HG03378 (cell line): Measurements from ENCODE around the gene TGFB1I1.
"Not testable (repeated sequence)": the region's sequence is repeated elsewhere in the genome, so short reads cannot be mapped to it uniquely, and the experiment has no call there.

ENCODE experiments used
- ATAC-seq: cut with Tn5 transposase; IDR thresholded peaks from one replicate; pipeline ENCODE4 v1.9.1; 2021; ENCODE audit warnings: mild to moderate bottlenecking, moderate library complexity; ENCODE audit not compliant: unreplicated experiment

TGFB1I1 gene

GRCh38 chr16:31467858-31468257 lies 4.1 kb upstream of the TGFB1I1 start:
- no peak for ATAC-seq

- no peak for ATAC-seq
These were observed 1.3 kb upstream of the TGFB1I1 start for GRCh38 chr16:31470615-31471014.

GRCh38 chr16:31471241-31471874 lies 594 bp upstream of the TGFB1I1 start:
- no peak for ATAC-seq

GRCh38 chr16:31472709-31473203 lies 804 bp downstream of the TGFB1I1 start:
- ATAC-seq = no peak

GRCh38 chr16:31473264-31473984 lies 1.5 kb downstream of the TGFB1I1 start:
- no peak for ATAC-seq

GRCh38 chr16:31474173-31474714 lies 2.3 kb downstream of the TGFB1I1 start:
- ATAC-seq = no peak

GRCh38 chr16:31474773-31475738 lies 3.1 kb downstream of the TGFB1I1 start:
- no peak for ATAC-seq

GRCh38 chr16:31475946-31476302 lies 4.0 kb downstream of the TGFB1I1 start:
- ATAC-seq = no peak

- no peak for ATAC-seq
These were observed 4.6 kb downstream of the TGFB1I1 start for GRCh38 chr16:31476303-31477219.

- ATAC-seq = no peak
These were observed 5.6 kb downstream of the TGFB1I1 start for GRCh38 chr16:31477220-31478216.

- ATAC-seq = no peak
These were observed 7.0 kb downstream of the TGFB1I1 start for GRCh38 chr16:31478956-31479355.

GRCh38 chr16:31479751-31480150 lies 7.8 kb downstream of the TGFB1I1 start:
- no peak for ATAC-seq

GRCh38 chr16:31480851-31481536 lies 9.0 kb downstream of the TGFB1I1 start:
- ATAC-seq = no peak

GRCh38 chr16:31483081-31483480 lies 11.1 kb downstream of the TGFB1I1 start, which contains the start of gene SLC5A2:
SLC5A2 (plus strand) TSS chr16:31483123; CDS start chr16:31483137, 14 bp downstream.
- no peak for ATAC-seq

GRCh38 chr16:31484048-31484447 lies 12.1 kb downstream of the TGFB1I1 start:
- not testable (repeated sequence) for ATAC-seq

- no peak for ATAC-seq
These were observed 12.7 kb downstream of the TGFB1I1 start for GRCh38 chr16:31484491-31485171.

- ATAC-seq = no peak
These were observed 13.6 kb downstream of the TGFB1I1 start for GRCh38 chr16:31485571-31485970.
